HG03196 (cell line): Measurements from ENCODE around the gene GADD45A.
"Not testable (repeated sequence)": the region's sequence is repeated elsewhere in the genome, so short reads cannot be mapped to it uniquely, and the experiment has no call there.

ENCODE experiments used
- ATAC-seq: cut with Tn5 transposase; IDR thresholded peaks from one replicate; pipeline ENCODE4 v1.9.1; 2021; ENCODE audit not compliant: unreplicated experiment

GADD45A gene

GRCh38 chr1:67685067-67685557, at the start of gene GADD45A:
Gene GADD45A, plus strand, starts transcription at chr1:67685201. Its CDS starts 294 bp downstream, at chr1:67685495.
- ATAC-seq, result peak; percentile 91

- no peak for ATAC-seq
Measured at GRCh38 chr1:67636146-67636545, 48.9 kb upstream of the GADD45A start.

GRCh38 chr1:67639361-67639760, 45.6 kb upstream of the GADD45A start:
- no peak for ATAC-seq

GRCh38 chr1:67642629-67643028, 42.4 kb upstream of the GADD45A start:
- ATAC-seq, result no peak

GRCh38 chr1:67644566-67644965, 40.4 kb upstream of the GADD45A start:
- no peak for ATAC-seq

GRCh38 chr1:67645495-67646144, 39.4 kb upstream of the GADD45A start:
- ATAC-seq, result no peak

- ATAC-seq, result no peak
Measured at GRCh38 chr1:67646145-67647035, 38.6 kb upstream of the GADD45A start.

GRCh38 chr1:67647036-67647798, 37.8 kb upstream of the GADD45A start:
- no peak for ATAC-seq

GRCh38 chr1:67647814-67648358, 37.1 kb upstream of the GADD45A start:
- ATAC-seq, result no peak

GRCh38 chr1:67648582-67649326, 36.2 kb upstream of the GADD45A start:
- no peak for ATAC-seq

- no peak for ATAC-seq
Measured at GRCh38 chr1:67650061-67650460, 34.9 kb upstream of the GADD45A start.

- ATAC-seq, result no peak
Measured at GRCh38 chr1:67651031-67651430, 34.0 kb upstream of the GADD45A start.

- no peak for ATAC-seq
Measured at GRCh38 chr1:67652800-67653199, 32.2 kb upstream of the GADD45A start.

GRCh38 chr1:67653304-67653703, 31.7 kb upstream of the GADD45A start:
- ATAC-seq, result no peak

- no peak for ATAC-seq
Measured at GRCh38 chr1:67655581-67655980, 29.4 kb upstream of the GADD45A start.

GRCh38 chr1:67657152-67657551, 27.8 kb upstream of the GADD45A start:
- not testable (repeated sequence) for ATAC-seq

- no peak for ATAC-seq
Measured at GRCh38 chr1:67659229-67659628, 25.8 kb upstream of the GADD45A start.

- ATAC-seq, result no peak
Measured at GRCh38 chr1:67662884-67663283, 22.1 kb upstream of the GADD45A start.

- no peak for ATAC-seq
Measured at GRCh38 chr1:67664048-67664447, 21.0 kb upstream of the GADD45A start.

- not testable (repeated sequence) for ATAC-seq
Measured at GRCh38 chr1:67665307-67665706, 19.7 kb upstream of the GADD45A start.
